GM12878 (cell line): ENCODE data around the gene KRTAP9-2.
"Not testable (repeated sequence)": the region's sequence is repeated elsewhere in the genome, so short reads cannot be mapped to it uniquely, and the experiment has no call there.

Experiments
- CTCF ChIP-seq, 3 experiments: IDR thresholded peaks in 2 of 3; conservative IDR thresholded peaks in 1 of 3; 2 replicates each; pipeline ENCODE4 v1.5.1; 2011; ENCODE audit warnings: low read depth in 3 of 3, low read length in 3 of 3, mild to moderate bottlenecking in 3 of 3, control low read depth in 2 of 3, moderate library complexity in 2 of 3, inconsistent platforms in 1 of 3, mixed read lengths in 1 of 3; ENCODE audit not compliant: control insufficient read depth in 2 of 3, insufficient read depth in 1 of 3; ENCODE audit errors: extremely low read depth in 1 of 3
- EP300 ChIP-seq, 2 experiments: fragments of 150-350 bp in 1 of 2; IDR thresholded peaks; 2 replicates each; pipeline ENCODE4 v1.6.1; 2011 to 2012; ENCODE audit warnings: low read depth in 2 of 2, low read length in 2 of 2, borderline replicate concordance in 1 of 2, improper control_type of control experiment in 1 of 2, inconsistent platforms in 1 of 2; ENCODE audit not compliant: control insufficient read depth in 1 of 2
- ETV6 ChIP-seq, 2 experiments: fragments of 450-650 bp in 1 of 2; IDR thresholded peaks in 1 of 2; conservative IDR thresholded peaks in 1 of 2; 2 replicates each; pipeline ENCODE4 v1.6.1; 2014; ENCODE audit warnings: antibody characterized with exemption in 1 of 2, borderline replicate concordance in 1 of 2, low read depth in 1 of 2, mild to moderate bottlenecking in 1 of 2, moderate library complexity in 1 of 2
- EZH2 ChIP-seq: IDR thresholded peaks from 2 replicates; pipeline ENCODE4 v1.6.1; 2012; ENCODE audit warnings: low read depth, mild to moderate bottlenecking, control low read depth, inconsistent platforms, low read length, borderline replicate concordance; ENCODE audit not compliant: control insufficient read depth
- HSF1 ChIP-seq: fragments of 150-350 bp; IDR thresholded peaks from 2 replicates; pipeline ENCODE4 v1.6.1; 2014; ENCODE audit warnings: mild to moderate bottlenecking, low read depth, low read length
- KLF5 ChIP-seq: fragments of 450-650 bp; IDR thresholded peaks from 2 replicates; pipeline ENCODE4 v1.6.1; 2014; ENCODE audit warnings: mild to moderate bottlenecking; ENCODE audit not compliant: partially characterized antibody
- MAX ChIP-seq: IDR thresholded peaks from 2 replicates; pipeline ENCODE4 v1.6.1; 2012; ENCODE audit warnings: low read depth, low read length, improper control_type of control experiment
- MTA2 ChIP-seq: fragments of 450-650 bp; IDR thresholded peaks from 2 replicates; pipeline ENCODE4 v1.6.1; 2016; ENCODE audit warnings: low read depth, mild to moderate bottlenecking, moderate library complexity
- NFYB ChIP-seq: IDR thresholded peaks from 2 replicates; pipeline ENCODE4 v1.6.1; 2011; ENCODE audit warnings: low read depth, mild to moderate bottlenecking, low read length, improper control_type of control experiment, moderate library complexity; ENCODE audit not compliant: insufficient read depth
- PBX3 ChIP-seq: IDR thresholded peaks from 2 replicates; pipeline ENCODE4 v1.6.1; 2011; ENCODE audit warnings: mild to moderate bottlenecking, low read depth, low read length, moderate library complexity; ENCODE audit not compliant: insufficient replicate concordance
- POLR2A ChIP-seq: IDR thresholded peaks from 2 replicates; pipeline ENCODE4 v1.6.1; 2011; ENCODE audit warnings: low read depth, mild to moderate bottlenecking, low read length
- RCOR1 ChIP-seq: conservative IDR thresholded peaks from 2 replicates; pipeline ENCODE4 v1.6.1; 2012; ENCODE audit warnings: low read depth, low read length, improper control_type of control experiment
- SRF ChIP-seq, 2 experiments: IDR thresholded peaks; 2 replicates each; pipeline ENCODE4 v1.6.1; 2011; ENCODE audit warnings: low read depth in 2 of 2, low read length in 2 of 2, mild to moderate bottlenecking in 1 of 2, moderate library complexity in 1 of 2
- YY1 ChIP-seq: IDR thresholded peaks from 2 replicates; pipeline ENCODE4 v1.6.1; 2011; ENCODE audit warnings: low read depth, mild to moderate bottlenecking, low read length

GRCh38 chr17:41189837-41190318 is 36.6 kb upstream of the KRTAP9-2 start, which contains the start of gene KRTAP9-1:
- TF ChIP-seq HSF1; CTCF (IDR thresholded peaks at IDR 0.05 in 2 of 3, conservative IDR thresholded peaks at IDR 0.05 in 1 of 3; ENCODE audit: control insufficient read depth in 2 of 3, extremely low read depth in 1 of 3, insufficient read depth in 1 of 3, low read depth in 3 of 3, low read length in 3 of 3); ETV6 (conservative IDR thresholded peaks at IDR 0.05 in 1 of 2, IDR thresholded peaks at IDR 0.05 in 1 of 2; ENCODE audit: borderline replicate concordance in 1 of 2, low read depth in 1 of 2); EZH2; SRF (IDR thresholded peaks at IDR 0.05; ENCODE audit: low read depth in 2 of 2, low read length in 2 of 2); YY1; POLR2A; KLF5; NFYB; RCOR1; EP300 (IDR thresholded peaks at IDR 0.05; ENCODE audit: borderline replicate concordance in 1 of 2, control insufficient read depth in 1 of 2, low read depth in 2 of 2, low read length in 2 of 2); MAX; PBX3; MTA2: not testable (repeated sequence)
